ENCODE results near the gene SLC29A3.

SLC29A3 gene

GRCh38 chr10:71371750-71372166, 52.7 kb downstream of the SLC29A3 start:
- no peak for DNase-seq

- DNase-seq = peak; percentile 42
Observed at GRCh38 chr10:71372882-71373495, 53.9 kb downstream of the SLC29A3 start.

- DNase-seq = no peak
Observed at GRCh38 chr10:71374481-71375233, 55.6 kb downstream of the SLC29A3 start.

GRCh38 chr10:71375952-71376351, 56.9 kb downstream of the SLC29A3 start:
- no peak for DNase-seq

- DNase-seq = no peak
Observed at GRCh38 chr10:71378336-71379117, 59.5 kb downstream of the SLC29A3 start.

- no peak for DNase-seq
Observed at GRCh38 chr10:71379118-71379766, 60.2 kb downstream of the SLC29A3 start.

- DNase-seq = no peak
Observed at GRCh38 chr10:71380841-71381240, 61.8 kb downstream of the SLC29A3 start.

GRCh38 chr10:71381611-71382010, 62.6 kb downstream of the SLC29A3 start:
- DNase-seq = no peak

GRCh38 chr10:71382028-71382427, 63.0 kb downstream of the SLC29A3 start:
- no peak for DNase-seq

GRCh38 chr10:71382757-71383156, 63.7 kb downstream of the SLC29A3 start:
- no peak for DNase-seq

- peak; percentile 32 for DNase-seq
Observed at GRCh38 chr10:71383972-71384687, 65.1 kb downstream of the SLC29A3 start.

- no peak for DNase-seq
Observed at GRCh38 chr10:71388171-71388570, 69.1 kb downstream of the SLC29A3 start.

GRCh38 chr10:71388583-71389310, 69.7 kb downstream of the SLC29A3 start:
- DNase-seq = no peak

- DNase-seq = no peak
Observed at GRCh38 chr10:71389768-71390460, 70.9 kb downstream of the SLC29A3 start.

GRCh38 chr10:71390461-71390835, 71.4 kb downstream of the SLC29A3 start:
- no peak for DNase-seq

GRCh38 chr10:71390921-71391690, 72.0 kb downstream of the SLC29A3 start:
- DNase-seq = no peak

- DNase-seq = no peak
Observed at GRCh38 chr10:71391701-71392100, 72.6 kb downstream of the SLC29A3 start.

GRCh38 chr10:71392292-71392691, 73.2 kb downstream of the SLC29A3 start:
- DNase-seq = no peak

- no peak for DNase-seq
Observed at GRCh38 chr10:71392791-71393781, 74.0 kb downstream of the SLC29A3 start.

All from fibroblast of skin of scalp (primary cell).